Activated naive CD8-positive, alpha-beta T cell (primary cell): ENCODE measurements around the gene PCDHGA11.
"Not testable (repeated sequence)": the region's sequence is repeated elsewhere in the genome, so short reads cannot be mapped to it uniquely, and the experiment has no call there.

Experiments used
- H3K27ac Mint-ChIP-seq: one replicate; pipeline ENCODE4 v1.8.0; 2021; ENCODE audit warnings: mixed read lengths
- H3K27me3 Mint-ChIP-seq: one replicate; pipeline ENCODE4 v1.8.0; 2021; ENCODE audit warnings: mixed read lengths
- H3K36me3 Mint-ChIP-seq: one replicate; pipeline ENCODE4 v1.8.0; 2021; ENCODE audit warnings: mixed read lengths
- H3K4me1 Mint-ChIP-seq: one replicate; pipeline ENCODE4 v1.8.0; 2021; ENCODE audit warnings: low read depth, mixed read lengths
- H3K4me3 Mint-ChIP-seq: one replicate; pipeline ENCODE4 v1.8.0; 2021; ENCODE audit warnings: mild to moderate bottlenecking, mixed read lengths
- H3K9me3 Mint-ChIP-seq: one replicate; pipeline ENCODE4 v1.8.0; 2021; ENCODE audit warnings: low read depth, mixed read lengths

The PCDHGA11 gene

DNA sequence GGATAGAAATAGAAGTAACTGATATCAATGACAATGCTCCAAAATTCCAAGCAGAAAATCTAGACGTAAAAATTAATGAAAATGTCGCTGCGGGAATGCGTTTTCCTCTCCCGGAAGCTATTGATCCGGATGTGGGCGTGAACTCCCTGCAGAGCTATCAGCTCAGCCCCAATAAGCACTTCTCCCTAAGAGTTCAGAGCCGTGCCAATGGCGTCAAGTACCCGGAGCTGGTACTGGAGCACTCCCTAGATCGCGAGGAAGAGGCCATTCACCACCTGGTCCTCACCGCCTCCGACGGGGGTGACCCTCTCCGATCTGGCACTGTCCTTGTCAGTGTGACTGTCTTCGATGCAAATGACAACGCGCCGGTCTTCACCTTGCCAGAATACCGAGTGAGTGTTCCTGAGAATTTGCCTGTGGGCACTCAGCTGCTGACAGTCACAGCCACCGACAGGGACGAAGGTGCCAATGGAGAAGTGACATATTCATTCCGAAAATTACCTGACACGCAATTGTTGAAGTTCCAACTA lies 7.2 kb upstream of the PCDHGA11 start:
- Mint-ChIP-seq H3K4me3 (peak overlapping the region; percentile 89), H3K27ac (no peak overlapping the region), H3K4me1 (peaks cover 19% of the 10 kb centered on the region), H3K36me3 (peaks cover 26% of the 10 kb centered on the region), H3K9me3 (peaks cover 16% of the 10 kb centered on the region), H3K27me3 (peaks cover 53% of the 10 kb centered on the region)

- H3K4me3 Mint-ChIP-seq: peak overlapping the region; percentile 89
- H3K27ac Mint-ChIP-seq: not testable (repeated sequence)
- H3K4me1 Mint-ChIP-seq: peaks cover 22% of the 10 kb centered on the region
- peaks cover 27% of the 10 kb centered on the region for H3K36me3 Mint-ChIP-seq
- H3K9me3 Mint-ChIP-seq: peaks cover 14% of the 10 kb centered on the region
- peaks cover 49% of the 10 kb centered on the region for H3K27me3 Mint-ChIP-seq
These were observed 6.1 kb upstream of the PCDHGA11 start for GRCh38 chr5:141414548-141415274.

DNA sequence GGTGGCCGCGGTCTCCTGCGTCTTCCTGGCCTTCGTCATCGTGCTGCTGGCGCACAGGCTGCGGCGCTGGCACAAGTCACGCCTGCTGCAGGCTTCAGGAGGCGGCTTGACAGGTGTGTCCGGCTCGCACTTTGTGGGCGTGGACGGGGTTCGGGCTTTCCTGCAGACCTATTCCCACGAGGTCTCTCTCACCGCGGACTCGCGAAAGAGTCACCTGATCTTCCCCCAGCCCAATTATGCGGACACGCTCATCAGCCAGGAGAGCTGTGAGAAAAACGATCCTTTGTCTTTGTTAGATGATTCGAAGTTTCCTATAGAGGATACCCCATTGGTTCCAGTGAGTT lies 5.6 kb upstream of the PCDHGA11 start:
- not testable (repeated sequence) for H3K4me3 Mint-ChIP-seq, H3K27ac Mint-ChIP-seq
- Mint-ChIP-seq H3K36me3 (peaks cover 27% of the 10 kb centered on the region), H3K4me1 (peaks cover 22% of the 10 kb centered on the region), H3K9me3 (peaks cover 13% of the 10 kb centered on the region), H3K27me3 (peaks cover 50% of the 10 kb centered on the region)

DNA sequence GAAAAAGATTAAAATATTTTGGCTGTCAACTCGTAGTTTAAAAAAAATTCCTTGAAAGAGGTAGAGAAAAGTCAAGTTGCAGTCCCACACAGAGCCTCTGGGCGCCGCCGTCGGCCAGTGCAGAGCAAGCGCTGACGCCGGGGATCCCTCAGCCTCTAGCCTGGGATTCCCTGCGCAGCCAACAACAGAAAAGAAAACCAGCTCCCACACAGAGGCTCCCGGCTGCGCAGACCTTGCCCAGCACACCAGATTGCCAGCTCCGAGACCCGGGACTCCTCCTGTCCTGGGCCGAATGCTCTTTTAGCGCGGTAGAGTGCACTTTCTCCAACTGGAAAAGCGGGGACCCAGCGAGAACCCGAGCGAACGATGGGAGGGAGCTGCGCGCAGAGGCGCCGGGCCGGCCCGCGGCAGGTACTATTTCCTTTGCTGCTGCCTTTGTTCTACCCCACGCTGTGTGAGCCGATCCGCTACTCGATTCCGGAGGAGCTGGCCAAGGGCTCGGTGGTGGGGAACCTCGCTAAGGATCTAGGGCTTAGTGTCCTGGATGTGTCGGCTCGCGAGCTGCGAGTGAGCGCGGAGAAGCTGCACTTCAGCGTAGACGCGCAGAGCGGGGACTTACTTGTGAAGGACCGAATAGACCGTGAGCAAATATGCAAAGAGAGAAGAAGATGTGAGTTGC lies 3.2 kb upstream of the PCDHGA11 start, which contains the start of gene PCDHGB7:
Gene PCDHGB7 (plus strand): TSS at position 184 of the 679 bp plus-strand sequence. CDS start 183 bp downstream, at position 367.
- Mint-ChIP-seq H3K4me1 (peaks cover 25% of the 10 kb centered on the region), H3K9me3 (peaks cover 20% of the 10 kb centered on the region), H3K36me3 (peaks cover 35% of the 10 kb centered on the region), H3K4me3 (peak within 1 kb of the TSS; percentile 79), H3K27ac (peak within 1 kb of the TSS; percentile 50), H3K27me3 (peaks cover 55% of the 10 kb centered on the region)

GRCh38 chr5:141419074-141419880 lies 1.6 kb upstream of the PCDHGA11 start:
- Mint-ChIP-seq H3K27ac (no peak overlapping the region), H3K36me3 (peaks cover 35% of the 10 kb centered on the region), H3K27me3 (peaks cover 50% of the 10 kb centered on the region), H3K4me1 (peaks cover 16% of the 10 kb centered on the region), H3K4me3 (peak overlapping the region; percentile 25), H3K9me3 (peaks cover 23% of the 10 kb centered on the region)

- H3K36me3 Mint-ChIP-seq: peaks cover 29% of the 10 kb centered on the region
These were observed 621 bp downstream of the PCDHGA11 start for GRCh38 chr5:141421489-141421855.

DNA sequence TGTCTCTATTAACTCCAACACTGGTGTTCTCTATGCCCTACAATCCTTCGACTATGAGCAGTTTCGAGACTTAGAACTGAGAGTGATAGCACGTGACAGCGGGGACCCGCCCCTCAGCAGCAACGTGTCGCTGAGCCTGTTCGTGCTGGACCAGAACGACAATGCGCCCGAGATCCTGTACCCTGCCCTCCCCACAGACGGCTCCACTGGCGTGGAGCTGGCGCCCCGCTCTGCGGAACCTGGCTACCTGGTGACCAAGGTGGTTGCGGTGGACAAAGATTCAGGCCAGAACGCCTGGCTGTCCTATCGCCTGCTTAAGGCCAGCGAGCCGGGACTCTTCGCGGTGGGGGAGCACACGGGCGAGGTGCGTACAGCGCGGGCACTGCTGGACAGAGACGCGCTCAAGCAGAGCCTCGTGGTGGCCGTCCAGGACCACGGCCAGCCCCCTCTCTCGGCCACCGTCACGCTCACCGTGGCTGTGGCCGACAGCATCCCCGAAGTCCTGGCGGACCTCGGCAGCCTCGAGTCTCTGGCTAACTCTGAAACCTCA lies 2.0 kb downstream of the PCDHGA11 start:
- peaks cover 9% of the 10 kb centered on the region for H3K4me1 Mint-ChIP-seq
- peaks cover 28% of the 10 kb centered on the region for H3K36me3 Mint-ChIP-seq
- H3K4me3 Mint-ChIP-seq: peak overlapping the region; percentile 23
- no peak overlapping the region for H3K27ac Mint-ChIP-seq
- H3K27me3 Mint-ChIP-seq: peaks cover 53% of the 10 kb centered on the region
- peaks cover 20% of the 10 kb centered on the region for H3K9me3 Mint-ChIP-seq

More at GRCh38 chr5:141421489-141421855, 621 bp downstream of the PCDHGA11 start:
- Mint-ChIP-seq H3K27me3 (peaks cover 53% of the 10 kb centered on the region), H3K9me3 (peaks cover 20% of the 10 kb centered on the region), H3K27ac (peak overlapping the region; percentile 11), H3K4me3 (peak overlapping the region; percentile 87), H3K4me1 (peaks cover 10% of the 10 kb centered on the region)

- H3K4me3 Mint-ChIP-seq: no peak overlapping the region
- H3K4me1 Mint-ChIP-seq: peaks cover 10% of the 10 kb centered on the region
- peaks cover 50% of the 10 kb centered on the region for H3K27me3 Mint-ChIP-seq
- H3K36me3 Mint-ChIP-seq: peaks cover 17% of the 10 kb centered on the region
- no peak overlapping the region for H3K27ac Mint-ChIP-seq
- peaks cover 8% of the 10 kb centered on the region for H3K9me3 Mint-ChIP-seq
These were observed 7.1 kb downstream of the PCDHGA11 start for GRCh38 chr5:141427783-141428426.

DNA sequence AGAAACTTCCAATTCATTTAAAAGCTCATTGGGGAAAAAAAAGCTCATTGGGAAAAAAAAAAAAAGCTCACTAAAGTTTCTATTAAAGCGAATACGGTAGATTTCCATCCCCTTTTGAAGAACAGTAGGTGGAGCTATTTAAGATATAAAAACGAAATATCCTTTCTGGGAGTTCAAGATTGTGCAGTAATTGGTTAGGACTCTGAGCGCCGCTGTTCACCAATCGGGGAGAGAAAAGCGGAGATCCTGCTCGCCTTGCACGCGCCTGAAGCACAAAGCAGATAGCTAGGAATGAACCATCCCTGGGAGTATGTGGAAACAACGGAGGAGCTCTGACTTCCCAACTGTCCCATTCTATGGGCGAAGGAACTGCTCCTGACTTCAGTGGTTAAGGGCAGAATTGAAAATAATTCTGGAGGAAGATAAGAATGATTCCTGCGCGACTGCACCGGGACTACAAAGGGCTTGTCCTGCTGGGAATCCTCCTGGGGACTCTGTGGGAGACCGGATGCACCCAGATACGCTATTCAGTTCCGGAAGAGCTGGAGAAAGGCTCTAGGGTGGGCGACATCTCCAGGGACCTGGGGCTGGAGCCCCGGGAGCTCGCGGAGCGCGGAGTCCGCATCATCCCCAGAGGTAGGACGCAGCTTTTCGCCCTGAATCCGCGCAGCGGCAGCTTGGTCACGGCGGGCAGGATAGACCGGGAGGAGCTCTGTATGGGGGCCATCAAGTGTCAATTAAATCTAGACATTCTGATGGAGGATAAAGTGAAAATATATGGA lies 9.7 kb downstream of the PCDHGA11 start, which contains the start of gene PCDHGA12:
Gene PCDHGA12 (plus strand): TSS at position 176 of the 782 bp plus-strand sequence. CDS start 253 bp downstream, at position 429.
- Mint-ChIP-seq H3K9me3 (peaks cover 4% of the 10 kb centered on the region), H3K27me3 (peaks cover 45% of the 10 kb centered on the region), H3K4me3 (peak within 1 kb of the TSS; percentile 82), H3K4me1 (peaks cover 10% of the 10 kb centered on the region), H3K27ac (peak within 1 kb of the TSS; percentile 81), H3K36me3 (peaks cover 16% of the 10 kb centered on the region)

GRCh38 chr5:141431286-141431685 lies 10.4 kb downstream of the PCDHGA11 start:
- H3K27me3 Mint-ChIP-seq: peaks cover 41% of the 10 kb centered on the region

DNA sequence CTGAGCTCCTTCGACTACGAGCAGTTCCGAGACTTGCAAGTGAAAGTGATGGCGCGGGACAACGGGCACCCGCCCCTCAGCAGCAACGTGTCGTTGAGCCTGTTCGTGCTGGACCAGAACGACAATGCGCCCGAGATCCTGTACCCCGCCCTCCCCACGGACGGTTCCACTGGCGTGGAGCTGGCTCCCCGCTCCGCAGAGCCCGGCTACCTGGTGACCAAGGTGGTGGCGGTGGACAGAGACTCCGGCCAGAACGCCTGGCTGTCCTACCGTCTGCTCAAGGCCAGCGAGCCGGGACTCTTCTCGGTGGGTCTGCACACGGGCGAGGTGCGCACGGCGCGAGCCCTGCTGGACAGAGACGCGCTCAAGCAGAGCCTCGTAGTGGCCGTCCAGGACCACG lies 11.5 kb downstream of the PCDHGA11 start:
- Mint-ChIP-seq H3K4me3 (peak overlapping the region; percentile 41), H3K27me3 (peaks cover 40% of the 10 kb centered on the region), H3K36me3 (peaks cover 16% of the 10 kb centered on the region)
- not testable (repeated sequence) for H3K27ac Mint-ChIP-seq, H3K9me3 Mint-ChIP-seq, H3K4me1 Mint-ChIP-seq

More at GRCh38 chr5:141431286-141431685, 10.4 kb downstream of the PCDHGA11 start:
- Mint-ChIP-seq H3K36me3 (peaks cover 16% of the 10 kb centered on the region), H3K4me1 (peaks cover 10% of the 10 kb centered on the region), H3K4me3 (peak overlapping the region; percentile 82), H3K27ac (no peak overlapping the region), H3K9me3 (peaks cover 4% of the 10 kb centered on the region)

DNA sequence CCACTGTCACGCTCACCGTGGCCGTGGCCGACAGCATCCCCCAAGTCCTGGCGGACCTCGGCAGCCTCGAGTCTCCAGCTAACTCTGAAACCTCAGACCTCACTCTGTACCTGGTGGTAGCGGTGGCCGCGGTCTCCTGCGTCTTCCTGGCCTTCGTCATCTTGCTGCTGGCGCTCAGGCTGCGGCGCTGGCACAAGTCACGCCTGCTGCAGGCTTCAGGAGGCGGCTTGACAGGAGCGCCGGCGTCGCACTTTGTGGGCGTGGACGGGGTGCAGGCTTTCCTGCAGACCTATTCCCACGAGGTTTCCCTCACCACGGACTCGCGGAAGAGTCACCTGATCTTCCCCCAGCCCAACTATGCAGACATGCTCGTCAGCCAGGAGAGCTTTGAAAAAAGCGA lies 11.9 kb downstream of the PCDHGA11 start:
- peaks cover 40% of the 10 kb centered on the region for H3K27me3 Mint-ChIP-seq

GRCh38 chr5:141434006-141434405 lies 13.2 kb downstream of the PCDHGA11 start:
- Mint-ChIP-seq H3K4me3 (no peak overlapping the region), H3K27me3 (peaks cover 38% of the 10 kb centered on the region), H3K27ac (no peak overlapping the region), H3K36me3 (peaks cover 13% of the 10 kb centered on the region), H3K9me3 (peaks cover 4% of the 10 kb centered on the region), H3K4me1 (peaks cover 10% of the 10 kb centered on the region)

More for the DNA sequence above, 11.9 kb downstream of the PCDHGA11 start:
- not testable (repeated sequence) for H3K27ac Mint-ChIP-seq, H3K9me3 Mint-ChIP-seq, H3K4me1 Mint-ChIP-seq, H3K4me3 Mint-ChIP-seq
- H3K36me3 Mint-ChIP-seq: peaks cover 16% of the 10 kb centered on the region
